Measurements from ENCODE around the gene HOXD4.

The HOXD4 gene

GRCh38 chr2:176156807-176157498 is 5.6 kb downstream of the HOXD4 start, which contains the start of gene HOXD3:
Gene HOXD3, plus strand, starts transcription at chr2:176157307. Its CDS starts 11,808 bp downstream, at chr2:176169115.
- no peak for DNase-seq (ENCODE audit: low read depth in 2 of 2)

GRCh38 chr2:176157499-176158185 is 6.3 kb downstream of the HOXD4 start:
- no peak for DNase-seq (ENCODE audit: low read depth in 2 of 2)

GRCh38 chr2:176158186-176158591 is 6.8 kb downstream of the HOXD4 start:
- no peak for DNase-seq (ENCODE audit: low read depth in 2 of 2)

- DNase-seq (ENCODE audit: low read depth in 2 of 2): no peak
Observed at GRCh38 chr2:176158855-176159662, 7.7 kb downstream of the HOXD4 start.

GRCh38 chr2:176159663-176160250 is 8.4 kb downstream of the HOXD4 start:
- DNase-seq (ENCODE audit: low read depth in 2 of 2): no peak

GRCh38 chr2:176160251-176160985 is 9.1 kb downstream of the HOXD4 start:
- DNase-seq (ENCODE audit: low read depth in 2 of 2): no peak

GRCh38 chr2:176160986-176161824 is 9.9 kb downstream of the HOXD4 start:
- DNase-seq (ENCODE audit: low read depth in 2 of 2): no peak

- DNase-seq (ENCODE audit: low read depth in 2 of 2): no peak
Observed at GRCh38 chr2:176161825-176162626, 10.7 kb downstream of the HOXD4 start.

GRCh38 chr2:176162911-176163671 is 11.7 kb downstream of the HOXD4 start:
- no peak for DNase-seq (ENCODE audit: low read depth in 2 of 2)

- no peak for DNase-seq (ENCODE audit: low read depth in 2 of 2)
Observed at GRCh38 chr2:176163672-176164056, 12.3 kb downstream of the HOXD4 start.

GRCh38 chr2:176164201-176164600 is 12.9 kb downstream of the HOXD4 start:
- no peak for DNase-seq (ENCODE audit: low read depth in 2 of 2)

- no peak for DNase-seq (ENCODE audit: low read depth in 2 of 2)
Observed at GRCh38 chr2:176164611-176165369, 13.4 kb downstream of the HOXD4 start.

GRCh38 chr2:176165370-176166050 is 14.2 kb downstream of the HOXD4 start:
- DNase-seq (ENCODE audit: low read depth in 2 of 2): no peak

- no peak for DNase-seq (ENCODE audit: low read depth in 2 of 2)
Observed at GRCh38 chr2:176166272-176166671, 14.9 kb downstream of the HOXD4 start.

GRCh38 chr2:176167398-176167797 is 16.0 kb downstream of the HOXD4 start:
- no peak for DNase-seq (ENCODE audit: low read depth in 2 of 2)

GRCh38 chr2:176169181-176169580 is 17.8 kb downstream of the HOXD4 start:
- DNase-seq (ENCODE audit: low read depth in 2 of 2): no peak

- no peak for DNase-seq (ENCODE audit: low read depth in 2 of 2)
Observed at GRCh38 chr2:176169711-176170110, 18.4 kb downstream of the HOXD4 start.
